SKM-1 treated with dmso at 0.1 percent for 144 hours (cell line): ENCODE results near the gene GALNT14.

ENCODE experiments used
- DNase-seq: peaks from one replicate; lab custom pipeline; 2025; ENCODE audit not compliant: unreplicated experiment; lab: John Stamatoyannopoulos, UW

The GALNT14 gene

GRCh38 chr2:30981510-30981909, 156.7 kb downstream of the GALNT14 start:
- DNase-seq = no peak

- DNase-seq = no peak
These were observed 157.1 kb downstream of the GALNT14 start for GRCh38 chr2:30981096-30981495.

- no peak for DNase-seq
These were observed 158.4 kb downstream of the GALNT14 start for GRCh38 chr2:30979822-30980245.

- no peak for DNase-seq
These were observed 159.4 kb downstream of the GALNT14 start for GRCh38 chr2:30978854-30979253.

DNA sequence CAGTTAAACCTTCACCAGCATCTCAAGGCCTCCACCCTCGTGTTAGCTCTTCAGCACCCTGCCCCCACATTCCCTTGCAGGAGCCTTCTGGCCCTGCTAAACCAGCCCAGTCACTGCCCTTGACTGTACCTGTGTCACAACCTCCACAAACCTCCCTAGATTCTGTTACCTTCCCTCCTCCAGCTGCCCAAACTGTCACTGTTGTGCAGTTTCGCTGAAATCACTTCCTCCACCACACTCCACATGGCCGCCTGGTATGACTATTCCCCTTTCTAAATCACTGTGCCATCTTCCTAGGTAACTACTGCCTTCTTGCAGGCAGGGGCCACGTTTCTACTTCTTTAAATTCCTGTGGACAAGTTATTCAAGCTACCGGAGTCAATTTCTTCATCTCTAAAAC, 160.2 kb downstream of the GALNT14 start:
- DNase-seq = no peak

- DNase-seq = no peak
These were observed 163.1 kb downstream of the GALNT14 start for GRCh38 chr2:30975156-30975555.

DNA sequence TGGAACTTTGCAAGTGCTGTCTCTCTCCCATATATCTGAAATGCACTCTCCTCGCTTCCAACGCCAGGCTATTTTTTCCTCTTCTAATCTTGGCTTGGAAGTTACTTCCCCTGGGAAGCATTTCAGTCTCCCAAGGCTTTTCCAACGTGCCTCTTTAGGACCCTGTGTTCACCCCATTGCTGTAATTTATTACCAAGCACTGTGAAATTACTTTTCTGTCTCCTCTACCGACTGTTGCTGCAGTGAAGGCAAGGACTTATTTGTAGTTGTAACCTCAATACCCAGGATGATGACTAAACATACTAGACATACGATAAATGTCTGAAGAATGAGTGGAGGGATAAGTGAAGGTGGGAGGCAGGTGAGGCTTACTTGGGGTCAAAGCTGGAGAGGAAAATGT, 163.7 kb downstream of the GALNT14 start:
- no peak for DNase-seq

DNA sequence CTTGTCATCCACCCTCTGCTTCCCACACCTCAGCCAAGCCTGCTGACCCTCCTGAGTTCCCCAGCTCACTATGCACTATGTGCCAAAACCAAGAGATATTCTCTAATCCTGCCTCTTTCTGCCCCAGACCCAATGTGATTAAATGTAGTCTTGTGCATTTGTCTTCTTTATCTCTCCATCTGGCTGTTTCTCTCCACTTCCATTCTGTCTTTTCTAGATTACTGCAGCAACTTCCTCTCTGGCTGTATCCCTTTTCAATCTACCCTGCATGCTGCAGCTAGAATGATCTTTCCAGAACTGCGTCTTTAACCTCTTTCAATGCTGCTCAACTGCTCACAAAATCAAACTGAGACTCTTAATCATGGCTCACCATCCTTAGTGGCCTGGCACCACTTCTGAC, 164.1 kb downstream of the GALNT14 start:
- no peak for DNase-seq

DNA sequence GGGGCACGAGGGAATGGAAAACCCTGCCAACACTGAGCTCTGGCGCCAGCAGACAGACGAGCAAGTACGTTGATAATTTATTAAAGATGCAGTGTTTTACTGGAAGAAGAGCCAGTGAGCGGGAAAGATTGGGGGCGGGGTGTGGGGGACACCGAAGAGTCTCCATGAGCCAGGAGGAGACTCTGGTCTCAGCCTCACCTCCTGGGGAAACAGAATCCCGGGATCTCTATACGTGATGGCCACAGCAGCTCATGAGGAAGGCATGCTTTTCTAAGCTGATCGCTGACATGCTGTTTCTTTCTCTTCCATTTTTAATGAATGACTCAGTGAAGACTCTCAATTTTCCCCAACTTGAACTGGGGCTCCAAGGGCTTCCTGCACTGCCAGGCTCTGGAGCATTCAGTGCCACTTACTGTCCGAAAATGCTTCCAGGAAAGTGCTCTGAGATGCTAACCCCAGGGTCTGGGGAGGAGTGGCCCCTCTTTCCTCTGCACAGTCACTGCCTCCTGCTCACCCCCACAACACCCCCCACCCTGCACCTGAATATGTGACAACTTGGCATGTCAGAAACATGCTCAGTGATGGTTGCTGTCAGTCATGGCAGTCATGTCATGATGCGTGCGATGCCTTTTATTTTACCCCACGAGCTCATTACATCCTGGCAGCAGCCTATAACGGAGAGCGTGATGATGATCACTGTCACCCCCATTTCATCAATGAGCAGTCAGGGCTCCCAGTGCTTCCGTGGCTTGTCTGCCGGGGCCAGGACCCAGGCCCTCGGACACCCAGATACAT, 166.8 kb downstream of the GALNT14 start:
- DNase-seq = no peak

- no peak for DNase-seq
These were observed 169.4 kb downstream of the GALNT14 start for GRCh38 chr2:30968660-30969397.

DNA sequence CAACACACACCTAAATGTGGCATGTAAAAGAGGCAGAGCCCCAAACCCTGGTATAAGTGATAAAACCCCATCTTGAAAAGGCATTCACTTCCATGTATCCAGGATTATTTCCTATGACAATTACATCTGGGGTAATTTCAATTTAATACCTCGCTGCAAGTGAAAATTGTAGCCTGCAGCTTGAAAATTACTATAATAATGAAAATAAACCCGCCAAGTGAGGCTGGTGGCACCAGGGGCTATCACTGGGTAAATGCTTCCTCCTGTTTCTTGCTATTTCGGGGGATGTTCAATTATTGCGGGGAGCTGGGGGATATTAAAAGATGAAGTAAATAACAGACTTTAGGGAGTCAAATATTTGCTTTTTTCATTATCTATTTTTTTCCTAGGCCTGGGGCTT, 171.5 kb downstream of the GALNT14 start:
- no peak for DNase-seq

GRCh38 chr2:30965022-30965531, 173.2 kb downstream of the GALNT14 start:
- no peak for DNase-seq

DNA sequence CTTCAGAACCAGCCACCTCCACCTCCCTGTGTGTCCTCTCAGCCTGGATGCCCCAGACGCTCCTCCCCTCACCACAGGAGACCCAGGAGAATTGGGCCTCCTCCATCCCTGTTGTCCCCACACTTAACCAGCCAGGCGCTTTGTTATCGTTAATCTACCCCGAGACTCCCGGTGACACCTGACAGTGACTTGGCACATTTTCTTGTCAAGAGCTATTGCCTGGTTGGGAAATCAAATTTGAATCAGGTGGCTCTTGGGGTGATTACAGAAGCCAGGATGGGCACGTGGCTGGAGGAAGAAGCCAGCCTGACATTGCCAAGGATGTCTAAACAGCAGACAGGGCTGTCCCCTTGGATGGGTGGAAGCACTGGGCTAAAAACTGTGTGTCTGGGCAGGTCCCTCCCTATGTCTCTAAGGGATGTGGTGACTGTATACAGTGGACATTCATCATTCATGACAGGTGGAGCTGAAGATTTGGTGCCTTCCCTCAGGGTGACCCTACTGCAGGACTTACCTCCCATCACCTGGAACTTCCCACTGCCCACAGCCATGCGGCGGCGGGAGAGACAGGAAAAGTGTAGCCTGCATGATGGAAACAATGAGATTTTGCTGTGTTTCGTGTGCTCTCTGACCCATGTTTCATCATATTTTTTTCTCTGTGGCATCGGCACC, 173.8 kb downstream of the GALNT14 start:
- DNase-seq = no peak

GRCh38 chr2:30963184-30963583, 175.1 kb downstream of the GALNT14 start:
- no peak for DNase-seq

DNA sequence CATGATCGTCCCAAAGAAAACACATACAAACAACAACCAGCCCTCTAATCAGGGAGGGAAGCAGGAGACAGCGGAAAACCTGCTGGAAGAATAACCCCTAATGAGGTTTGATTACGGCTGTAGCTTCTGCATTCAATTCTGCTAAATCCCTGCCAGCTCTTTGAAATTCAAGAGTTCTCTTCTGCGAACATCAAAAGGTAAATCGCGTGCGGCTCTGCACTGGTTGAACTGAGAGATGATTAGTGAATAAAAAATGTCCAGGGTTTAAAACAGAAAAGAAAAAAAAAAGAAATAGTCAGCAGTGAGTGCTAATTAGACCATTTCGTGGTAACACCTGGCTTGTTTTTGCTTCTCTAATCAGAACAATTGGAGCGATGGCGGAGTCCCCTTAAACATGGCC, 178.0 kb downstream of the GALNT14 start:
- no peak for DNase-seq

DNA sequence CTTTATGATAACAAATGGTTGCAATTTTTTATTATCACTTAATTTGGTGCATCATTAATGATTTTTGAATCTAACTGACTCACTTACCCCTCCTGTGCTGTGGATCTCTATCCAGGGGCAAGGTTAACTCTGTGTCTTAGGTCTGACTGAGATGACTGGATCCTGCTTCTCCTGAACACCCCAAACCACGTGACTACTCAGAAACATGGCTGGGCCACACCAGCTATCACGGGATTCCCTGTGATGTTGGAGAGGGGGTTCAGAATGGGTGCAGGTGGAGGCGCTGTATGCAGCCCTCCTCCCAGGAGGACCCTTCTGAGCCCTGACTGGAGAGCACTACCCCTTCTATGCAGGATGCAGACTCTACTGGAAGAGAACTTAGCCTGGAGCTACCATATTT, 178.6 kb downstream of the GALNT14 start:
- no peak for DNase-seq

DNA sequence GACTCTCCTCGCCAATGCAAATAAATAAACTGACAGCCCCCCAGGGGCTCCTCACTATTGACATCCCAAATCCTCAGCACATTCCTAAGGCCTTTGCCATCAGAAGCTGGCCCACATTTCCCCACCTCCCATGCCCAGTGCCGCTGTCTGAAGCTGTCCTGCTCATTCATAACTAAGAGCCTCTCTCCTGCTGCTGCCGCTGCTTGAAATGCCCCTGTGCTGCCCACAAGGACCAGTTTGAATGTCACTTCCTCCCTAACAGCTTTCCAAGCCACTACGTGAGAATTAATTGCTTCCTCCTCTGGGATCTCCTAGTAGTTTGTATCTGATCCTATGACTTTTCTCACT, 179.3 kb downstream of the GALNT14 start:
- no peak for DNase-seq

- no peak for DNase-seq
These were observed 179.9 kb downstream of the GALNT14 start for GRCh38 chr2:30958193-30958917.

DNA sequence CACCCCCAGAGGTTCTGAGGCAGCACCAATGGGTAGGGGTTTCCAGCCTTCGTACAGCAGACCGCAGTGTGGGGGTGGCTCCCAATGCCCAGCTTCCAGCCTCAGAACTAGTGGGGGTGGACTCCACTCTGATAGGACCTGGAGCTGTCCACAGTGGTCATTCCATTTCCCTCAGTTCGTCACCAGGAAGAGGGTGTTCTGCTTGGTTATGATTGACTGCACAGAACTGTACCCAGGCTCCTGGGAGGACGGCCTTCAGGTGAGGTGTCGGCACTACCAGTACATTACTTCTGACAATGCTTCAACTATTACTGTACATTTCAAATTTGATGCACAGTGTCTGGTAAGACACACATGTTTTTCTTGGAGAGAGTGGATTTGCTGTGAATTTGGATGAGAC, 180.6 kb downstream of the GALNT14 start:
- DNase-seq = no peak

- DNase-seq = no peak
These were observed 181.2 kb downstream of the GALNT14 start for GRCh38 chr2:30956995-30957394.

- DNase-seq = no peak
These were observed 182.6 kb downstream of the GALNT14 start for GRCh38 chr2:30955516-30956132.
